IMR-90 (cell line): ENCODE data around the gene ERICH2. TPM values are rescaled to one million over a fixed set of nuclear protein-coding genes. Genes with fewer than 3 reads are reported as not detected.

Experiments
- ATAC-seq: fragments of 200-7000 bp; cut with Tn5 transposase; 2 replicates; pipeline ENCODE4 v1.9.1; 2020; ENCODE audit warnings: low read depth, mild to moderate bottlenecking, moderate library complexity
- BruUV-seq: library from RNA; stranded (reverse); fragments of 400-500 nt; replicated peaks from 2 replicates; lab custom pipeline; 2021; lab: Mats Ljungman, UMichigan
- CTCF ChIA-PET: fragments of 300-600 bp; formaldehyde crosslinking; extraction: SDS; loops from one replicate; lab custom pipeline; 2021; ENCODE audit warnings: antibody characterized with exemption; lab: Yijun Ruan, JAX
- POLR2A ChIA-PET: fragments of 300-600 bp; sonication (Branson Sonifier 250); formaldehyde crosslinking; loops from one replicate; lab custom pipeline; 2022; ENCODE audit warnings: antibody characterized with exemption; ENCODE audit not compliant: unreplicated experiment; lab: Charles Lee
- DNase-seq: peaks from one replicate; pipeline ENCODE4 v3.0.0; 2013
- H2AFZ ChIP-seq: replicated peaks from 2 replicates; pipeline ENCODE3; 2013; ENCODE audit warnings: low read length, mild to moderate bottlenecking; ENCODE audit not compliant: poor library complexity
- H2AK5ac ChIP-seq: 2 replicates; pipeline ENCODE4 v1.6.1; 2013; ENCODE audit warnings: low read depth, low read length, inconsistent platforms
- H2AK9ac ChIP-seq: replicated peaks from 2 replicates; pipeline ENCODE3; 2013; ENCODE audit warnings: mild to moderate bottlenecking, low read depth, low read length, moderate library complexity; ENCODE audit not compliant: poor library complexity
- H2BK120ac ChIP-seq: 2 replicates; pipeline ENCODE4 v1.6.1; 2013; ENCODE audit warnings: low read depth, low read length, inconsistent platforms
- H2BK15ac ChIP-seq: 3 replicates; pipeline ENCODE4 v1.6.1; 2013; ENCODE audit warnings: low read depth, low read length, inconsistent platforms
- H2BK20ac ChIP-seq: 2 replicates; pipeline ENCODE4 v1.6.1; 2013; ENCODE audit warnings: low read depth, mild to moderate bottlenecking, inconsistent platforms, low read length, moderate library complexity
- H2BK5ac ChIP-seq: 2 replicates; pipeline ENCODE4 v1.6.1; 2013; ENCODE audit warnings: mild to moderate bottlenecking, low read depth, low read length, inconsistent platforms; ENCODE audit not compliant: poor library complexity, severe bottlenecking
- H3K14ac ChIP-seq: replicated peaks from 2 replicates; pipeline ENCODE4 v1.6.1; 2013; ENCODE audit warnings: low read depth, low read length, inconsistent platforms
- H3K18ac ChIP-seq: 2 replicates; pipeline ENCODE4 v1.6.1; 2013; ENCODE audit warnings: low read depth, low read length, control low read depth
- H3K23ac ChIP-seq: 2 replicates; pipeline ENCODE4 v1.6.1; 2013; ENCODE audit warnings: low read depth, low read length, inconsistent platforms
- H3K27ac ChIP-seq: 2 replicates; pipeline ENCODE4 v1.5.1; 2013; ENCODE audit warnings: mild to moderate bottlenecking, control low read depth, low read length; ENCODE audit not compliant: insufficient read depth
- H3K27me3 ChIP-seq: 2 replicates; pipeline ENCODE4 v1.6.1; 2013; ENCODE audit warnings: low read length; ENCODE audit not compliant: control insufficient read depth, insufficient read depth
- H3K36me3 ChIP-seq: 2 replicates; pipeline ENCODE4 v1.6.1; 2013; ENCODE audit warnings: low read length, mixed read lengths; ENCODE audit not compliant: control insufficient read depth, insufficient read depth
- H3K4ac ChIP-seq: 2 replicates; pipeline ENCODE4 v1.6.1; 2013; ENCODE audit warnings: low read depth, low read length, inconsistent platforms
- H3K4me1 ChIP-seq: 2 replicates; pipeline ENCODE4 v1.6.1; 2013; ENCODE audit warnings: low read length, mixed read lengths; ENCODE audit not compliant: control insufficient read depth, insufficient read depth
- H3K4me2 ChIP-seq: 2 replicates; pipeline ENCODE4 v1.6.1; 2013; ENCODE audit warnings: low read depth, mild to moderate bottlenecking, control low read depth, low read length, moderate library complexity
- H3K4me3 ChIP-seq: 2 replicates; pipeline ENCODE4 v1.5.1; 2013; ENCODE audit warnings: low read depth, mild to moderate bottlenecking, control low read depth, low read length, moderate library complexity; ENCODE audit not compliant: insufficient read depth
- H3K56ac ChIP-seq: 2 replicates; pipeline ENCODE4 v1.6.1; 2013; ENCODE audit warnings: low read length, inconsistent platforms; ENCODE audit not compliant: insufficient read depth; ENCODE audit errors: extremely low read depth
- H3K79me1 ChIP-seq, 2 experiments: 2 replicates each; pipeline ENCODE4 v1.6.1; 2013; ENCODE audit warnings: low read length in 2 of 2, inconsistent platforms in 1 of 2, low read depth in 1 of 2
- H3K9ac ChIP-seq: 2 replicates; pipeline ENCODE4 v1.6.1; 2013; ENCODE audit warnings: low read depth, low read length, control low read depth
- H3K9me1 ChIP-seq: 2 replicates; pipeline ENCODE4 v1.6.1; 2013; ENCODE audit warnings: low read length, inconsistent platforms; ENCODE audit not compliant: insufficient read depth
- H3K9me3 ChIP-seq: 2 replicates; pipeline ENCODE4 v1.6.1; 2013; ENCODE audit warnings: low read length; ENCODE audit not compliant: control insufficient read depth, insufficient read depth
- H4K20me1 ChIP-seq: 2 replicates; pipeline ENCODE4 v1.6.1; 2013; ENCODE audit warnings: low read length, inconsistent platforms; ENCODE audit not compliant: insufficient read depth
- H4K5ac ChIP-seq: 2 replicates; pipeline ENCODE4 v1.6.1; 2013; ENCODE audit warnings: mild to moderate bottlenecking, low read depth, low read length, control low read depth
- H4K8ac ChIP-seq, 2 experiments: 2 replicates each; pipeline ENCODE4 v1.6.1; 2013; ENCODE audit warnings: low read depth in 2 of 2, low read length in 2 of 2, control low read depth in 1 of 2, inconsistent platforms in 1 of 2
- H4K91ac ChIP-seq: 2 replicates; pipeline ENCODE4 v1.6.1; 2013; ENCODE audit warnings: low read depth, low read length, inconsistent platforms; ENCODE audit not compliant: insufficient read depth
- BHLHE40 ChIP-seq: fragments of 150-350 bp; IDR thresholded peaks from 2 replicates; pipeline ENCODE4 v1.6.1; 2016; ENCODE audit warnings: mild to moderate bottlenecking, low read depth, low read length
- CHD1 ChIP-seq: IDR thresholded peaks from 2 replicates; pipeline ENCODE4 v1.6.1; 2012; ENCODE audit warnings: low read depth, low read length, improper control_type of control experiment
- MXI1 ChIP-seq: IDR thresholded peaks from 2 replicates; pipeline ENCODE4 v1.6.1; 2012; ENCODE audit warnings: low read depth, mild to moderate bottlenecking, low read length, moderate library complexity, borderline replicate concordance
- POLR2A ChIP-seq: IDR thresholded peaks from 2 replicates; pipeline ENCODE4 v1.6.1; 2012; ENCODE audit warnings: mild to moderate bottlenecking, low read depth, low read length
- RCOR1 ChIP-seq: IDR thresholded peaks from 2 replicates; pipeline ENCODE4 v1.6.1; 2012; ENCODE audit warnings: mild to moderate bottlenecking, low read length, improper control_type of control experiment; ENCODE audit not compliant: insufficient replicate concordance
- RFX5 ChIP-seq: IDR thresholded peaks from 2 replicates; pipeline ENCODE4 v1.8.0; 2012; ENCODE audit warnings: low read depth, mild to moderate bottlenecking, low read length, moderate library complexity
- dilution Hi-C: fragments of 300-500 bp; cut with HindIII; formaldehyde crosslinking; loops from one replicate; pipeline ENCODE4 v1.14.3; 2018; ENCODE audit warnings: low sequenced_read_pairs; ENCODE audit not compliant: unreplicated experiment
- in situ Hi-C: fragments of 300-500 bp; cut with MboI; formaldehyde crosslinking; loops from 3 replicates; pipeline ENCODE4 v1.14.3; 2019; ENCODE audit warnings: low sequenced_read_pairs, inconsistent platforms, mixed read lengths
- intact Hi-C: fragments of 100-400 bp; cut with micrococcal nuclease; formaldehyde crosslinking; loops from 2 replicates; pipeline ENCODE4 v1.10.0; 2022
- polyA plus RNA-seq, 3 experiments: library from polyadenylated mRNA; depleted of rRNA; stranded (reverse); fragments of >200 nt; gene quantifications; 2 replicates each; pipeline ENCODE4 v1.2.3, GENCODE V29; 2012; ENCODE audit warnings: low replicate concordance in 1 of 3
- total RNA-seq: library from RNA; depleted of rRNA; stranded (reverse); fragments of >200 nt; gene quantifications from 2 replicates; pipeline ENCODE4 v1.2.3, GENCODE V29; 2012

ERICH2 gene
- total and polyA plus RNA-seq, 2 of the 4 experiments (the other 2 are of a cell fraction): not detected

- Histone ChIP-seq H2AK9ac (no peak overlapping the region), H3K4ac (no peak overlapping the region), H3K27ac (no peak overlapping the region), H2BK15ac (no peak overlapping the region), H3K18ac (no peak overlapping the region), H3K9me1 (no peaks in the 10 kb centered on the region), H3K56ac (no peak overlapping the region), H3K14ac (no peak overlapping the region), H2BK20ac (no peak overlapping the region), H3K4me1 (no peaks in the 10 kb centered on the region), H3K79me1 (no peaks in the 10 kb centered on the region), H2AK5ac (no peak overlapping the region), H3K27me3 (no peaks in the 10 kb centered on the region), H2AFZ (no peak overlapping the region), H4K20me1 (no peaks in the 10 kb centered on the region), H4K5ac (no peak overlapping the region), H3K9ac (no peak overlapping the region), H4K91ac (no peak overlapping the region), H3K4me2 (no peak overlapping the region), H3K4me3 (no peak overlapping the region), H2BK5ac (no peak overlapping the region), H4K8ac (no peak overlapping the region), H3K36me3 (no peaks in the 10 kb centered on the region), H2BK120ac (no peak overlapping the region), H3K23ac (no peak overlapping the region), H3K9me3 (no peaks in the 10 kb centered on the region)
- DNase-seq (no peak), ATAC-seq (no peak)
- TF ChIP-seq RCOR1 (no peak), MXI1 (no peak), POLR2A (no peak), CHD1 (no peak), RFX5 (no peak), BHLHE40 (no peak)
- in situ Hi-C loops (no loop called here), dilution Hi-C loops (no loop called here), intact Hi-C loops (no loop called here)
- no TSS peak for BruUV-seq
- CTCF ChIA-PET: no interaction called here
- POLR2A ChIA-PET: no interaction called here
These were observed 76.1 kb downstream of the ERICH2 start for GRCh38 chr2:170846314-170846713.
